ENCODE measurements around the gene LITAFD. TPM values are rescaled to one million over a fixed set of nuclear protein-coding genes. Genes with fewer than 3 reads are reported as not detected.

Gene LITAFD
- total and polyA plus RNA-seq, 4 donors, result not detected

GRCh38 chr16:8919934-8920462 lies 37.8 kb downstream of the LITAFD start:
- Histone ChIP-seq H3K36me3 (ENCODE audit: control insufficient read depth in 4 of 4, insufficient read depth in 4 of 4, low read length in 4 of 4) (peaks cover 28 to 52% (median 30%) of the 10 kb centered on the region in 4 donors), H3K9me3 (ENCODE audit: control insufficient read depth in 4 of 4, insufficient read depth in 3 of 4, low read length in 3 of 4) (no peaks in the 10 kb centered on the region), H3K9ac (ENCODE audit: insufficient read depth in 1 of 2, low read length in 2 of 2) (no peak overlapping the region), H3K4me1 (ENCODE audit: control insufficient read depth in 5 of 5, insufficient read depth in 5 of 5, low read length in 5 of 5) (peaks cover 0 to 6% (median 0%) of the 10 kb centered on the region in 5 donors), H3K27me3 (ENCODE audit: control insufficient read depth in 3 of 3, insufficient read depth in 3 of 3, low read length in 2 of 3) (no peaks in the 10 kb centered on the region), H3K27ac (ENCODE audit: low read depth in 1 of 2, low read length in 1 of 2) (no peak overlapping the region), H3K4me3 (no peak overlapping the region)
- ATAC-seq (ENCODE audit: insufficient read depth, low FRiP score) (no peak), DNase-seq (no peak)
- TF ChIP-seq CTCF (IDR thresholded peaks at IDR 0.05; ENCODE audit: control extremely low read depth, extremely low read depth), result no peak
- WGBS, 2 donors, result 84 to 90% methylated on average over 11 of the region's 11 CpGs

- H3K4me1 ChIP-seq (ENCODE audit: control insufficient read depth in 5 of 5, insufficient read depth in 5 of 5, low read length in 5 of 5), result peaks cover 0 to 6% (median 0%) of the 10 kb centered on the region in 5 donors
- peaks cover 27 to 51% (median 30%) of the 10 kb centered on the region in 4 donors for H3K36me3 ChIP-seq (ENCODE audit: control insufficient read depth in 4 of 4, insufficient read depth in 4 of 4, low read length in 4 of 4)
- no peak overlapping the region for H3K4me3 ChIP-seq
- ATAC-seq (ENCODE audit: insufficient read depth, low FRiP score), result no peak
- no peaks in the 10 kb centered on the region for H3K9me3 ChIP-seq (ENCODE audit: control insufficient read depth in 4 of 4, insufficient read depth in 3 of 4, low read length in 3 of 4)
- 89 to 91% methylated on average over 6 of the region's 6 CpGs for WGBS, 2 donors
- H3K9ac ChIP-seq (ENCODE audit: insufficient read depth in 1 of 2, low read length in 2 of 2), result no peak overlapping the region
- DNase-seq, result no peak
- no peak overlapping the region for H3K27ac ChIP-seq (ENCODE audit: low read depth in 1 of 2, low read length in 1 of 2)
- no peaks in the 10 kb centered on the region for H3K27me3 ChIP-seq (ENCODE audit: control insufficient read depth in 3 of 3, insufficient read depth in 3 of 3, low read length in 2 of 3)
- no peak for TF ChIP-seq CTCF (IDR thresholded peaks at IDR 0.05; ENCODE audit: control extremely low read depth, extremely low read depth)
These were observed 38.6 kb downstream of the LITAFD start for GRCh38 chr16:8920645-8921346.

GRCh38 chr16:8921347-8921984 lies 39.3 kb downstream of the LITAFD start:
- Histone ChIP-seq H3K27me3 (ENCODE audit: control insufficient read depth in 3 of 3, insufficient read depth in 3 of 3, low read length in 2 of 3) (no peaks in the 10 kb centered on the region), H3K4me3 (no peak overlapping the region), H3K4me1 (ENCODE audit: control insufficient read depth in 5 of 5, insufficient read depth in 5 of 5, low read length in 5 of 5) (peaks cover 0 to 6% (median 0%) of the 10 kb centered on the region in 5 donors), H3K9me3 (ENCODE audit: control insufficient read depth in 4 of 4, insufficient read depth in 3 of 4, low read length in 3 of 4) (no peaks in the 10 kb centered on the region), H3K9ac (ENCODE audit: insufficient read depth in 1 of 2, low read length in 2 of 2) (no peak overlapping the region), H3K27ac (ENCODE audit: low read depth in 1 of 2, low read length in 1 of 2) (no peak overlapping the region), H3K36me3 (ENCODE audit: control insufficient read depth in 4 of 4, insufficient read depth in 4 of 4, low read length in 4 of 4) (peaks cover 26 to 49% (median 30%) of the 10 kb centered on the region in 4 donors)
- WGBS, 2 donors, result 94 to 96% methylated on average over 10 of the region's 10 CpGs
- TF ChIP-seq CTCF (IDR thresholded peaks at IDR 0.05; ENCODE audit: control extremely low read depth, extremely low read depth), result no peak
- DNase-seq (no peak), ATAC-seq (ENCODE audit: insufficient read depth, low FRiP score) (no peak)
